Measurements from ENCODE around the gene CACHD1. TPM values are rescaled to one million over a fixed set of nuclear protein-coding genes. Genes with fewer than 3 reads are reported as not detected.
A peak's percentile ranks its signal among the peaks of the same experiment; 100 is the strongest.

CACHD1 gene
- total and polyA plus RNA-seq, 12 donors: 0.87 to 4.2 (median 2.4) TPM

GRCh38 chr1:64478594-64479470, 8.9 kb downstream of the CACHD1 start:
- Histone ChIP-seq H3K9me3 (no peaks in the 10 kb centered on the region), H3K4me3 (no peak overlapping the region), H3K36me3 (no peaks in the 10 kb centered on the region), H3K4me1 (peaks cover 5 to 81% (median 45%) of the 10 kb centered on the region in 9 donors), H3K27ac (peak overlapping the region in 1 of 10 donors; percentile 4), H3K27me3 (no peaks in the 10 kb centered on the region)
- ATAC-seq (no peak), DNase-seq (no peak)
- 67 to 71% methylated on average over 3 of the region's 3 CpGs for WGBS, 2 donors
- TF ChIP-seq, protein P1, sequence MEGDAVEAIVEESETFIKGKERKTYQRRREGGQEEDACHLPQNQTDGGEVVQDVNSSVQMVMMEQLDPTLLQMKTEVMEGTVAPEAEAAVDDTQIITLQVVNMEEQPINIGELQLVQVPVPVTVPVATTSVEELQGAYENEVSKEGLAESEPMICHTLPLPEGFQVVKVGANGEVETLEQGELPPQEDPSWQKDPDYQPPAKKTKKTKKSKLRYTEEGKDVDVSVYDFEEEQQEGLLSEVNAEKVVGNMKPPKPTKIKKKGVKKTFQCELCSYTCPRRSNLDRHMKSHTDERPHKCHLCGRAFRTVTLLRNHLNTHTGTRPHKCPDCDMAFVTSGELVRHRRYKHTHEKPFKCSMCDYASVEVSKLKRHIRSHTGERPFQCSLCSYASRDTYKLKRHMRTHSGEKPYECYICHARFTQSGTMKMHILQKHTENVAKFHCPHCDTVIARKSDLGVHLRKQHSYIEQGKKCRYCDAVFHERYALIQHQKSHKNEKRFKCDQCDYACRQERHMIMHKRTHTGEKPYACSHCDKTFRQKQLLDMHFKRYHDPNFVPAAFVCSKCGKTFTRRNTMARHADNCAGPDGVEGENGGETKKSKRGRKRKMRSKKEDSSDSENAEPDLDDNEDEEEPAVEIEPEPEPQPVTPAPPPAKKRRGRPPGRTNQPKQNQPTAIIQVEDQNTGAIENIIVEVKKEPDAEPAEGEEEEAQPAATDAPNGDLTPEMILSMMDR (IDR thresholded peaks at IDR 0.05): no peak
- intact Hi-C loops (cut with DNase I): loop anchor here in 8 of 10 donors (5.0 to 10.0 kb wide), 8 partner anchors 33 to 346 kb away; no protein-coding TSS in a partner anchor

DNA sequence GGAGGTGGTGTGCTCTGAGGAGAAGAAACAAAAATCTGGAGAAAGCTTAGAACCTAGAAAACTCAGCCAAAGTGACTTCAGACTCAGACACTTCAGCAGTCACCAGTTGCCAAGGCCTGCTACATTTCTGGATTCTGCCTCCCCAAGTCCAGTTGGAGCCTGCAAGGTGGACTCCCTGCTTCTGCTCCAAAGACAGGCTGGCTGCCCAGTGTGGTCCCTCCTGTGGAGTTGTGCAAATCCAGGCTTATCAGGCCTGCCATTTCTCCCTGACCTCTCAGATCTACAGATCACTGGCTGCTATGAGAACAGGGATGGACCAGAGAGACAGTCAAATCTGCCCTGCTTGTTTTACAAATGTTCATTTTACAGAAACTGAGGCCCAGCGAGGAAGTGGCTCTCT, 9.9 kb downstream of the CACHD1 start:
- no peaks in the 10 kb centered on the region for H3K9me3 ChIP-seq
- no peak overlapping the region for H3K4me3 ChIP-seq
- ATAC-seq: no peak
- H3K27ac ChIP-seq: no peak overlapping the region
- peaks cover 5 to 73% (median 38%) of the 10 kb centered on the region in 9 donors for H3K4me1 ChIP-seq
- TF ChIP-seq, protein P1 (IDR thresholded peaks at IDR 0.05): no peak
- no peak for DNase-seq
- no peaks in the 10 kb centered on the region for H3K27me3 ChIP-seq
- WGBS, 2 donors: 96 to 100% methylated on average over 1 of the region's 1 CpG
- intact Hi-C loops (cut with DNase I): loop anchor here in 8 of 10 donors (5.0 to 10.0 kb wide), 8 partner anchors 32 to 345 kb away; no protein-coding TSS in a partner anchor
- no peaks in the 10 kb centered on the region for H3K36me3 ChIP-seq

- WGBS, 2 donors: 34 to 36% methylated on average over 4 of the region's 4 CpGs
- peaks cover 5 to 60% (median 27%) of the 10 kb centered on the region in 9 donors for H3K4me1 ChIP-seq
- H3K9me3 ChIP-seq: no peaks in the 10 kb centered on the region
- H3K36me3 ChIP-seq: no peaks in the 10 kb centered on the region
- no peak overlapping the region for H3K27ac ChIP-seq
- H3K27me3 ChIP-seq: no peaks in the 10 kb centered on the region
- DNase-seq (no peak), ATAC-seq (no peak)
- TF ChIP-seq, protein P1 (IDR thresholded peaks at IDR 0.05): no peak
- intact Hi-C loops (cut with DNase I): loop anchor here in 4 of 10 donors (10.0 kb wide), 1 partner anchor 216 kb away; no protein-coding TSS in a partner anchor
- no peak overlapping the region for H3K4me3 ChIP-seq
Observed at GRCh38 chr1:64480999-64481772, 11.3 kb downstream of the CACHD1 start.

- no peak for ATAC-seq
- intact Hi-C loops (cut with DNase I): loop anchor here in 4 of 10 donors (10.0 kb wide), 1 partner anchor 217 kb away; no protein-coding TSS in a partner anchor
Observed at GRCh38 chr1:64482128-64482527, 12.2 kb downstream of the CACHD1 start.

More at GRCh38 chr1:64482128-64482527, 12.2 kb downstream of the CACHD1 start:
- TF ChIP-seq, protein P1 (IDR thresholded peaks at IDR 0.05): no peak
- Histone ChIP-seq H3K9me3 (no peaks in the 10 kb centered on the region), H3K27me3 (no peaks in the 10 kb centered on the region), H3K27ac (no peak overlapping the region), H3K4me3 (no peak overlapping the region), H3K4me1 (peaks cover under 1 to 50% (median 17%) of the 10 kb centered on the region in 9 donors), H3K36me3 (no peaks in the 10 kb centered on the region)
- 86 to 93% methylated on average over 3 of the region's 3 CpGs for WGBS, 2 donors
- DNase-seq: no peak
